ENCODE results near the gene LCN12.
A peak's percentile ranks its signal among the peaks of the same experiment; 100 is the strongest.
"Not testable (repeated sequence)": the region's sequence is repeated elsewhere in the genome, so short reads cannot be mapped to it uniquely, and the experiment has no call there.

Gene LCN12

DNA sequence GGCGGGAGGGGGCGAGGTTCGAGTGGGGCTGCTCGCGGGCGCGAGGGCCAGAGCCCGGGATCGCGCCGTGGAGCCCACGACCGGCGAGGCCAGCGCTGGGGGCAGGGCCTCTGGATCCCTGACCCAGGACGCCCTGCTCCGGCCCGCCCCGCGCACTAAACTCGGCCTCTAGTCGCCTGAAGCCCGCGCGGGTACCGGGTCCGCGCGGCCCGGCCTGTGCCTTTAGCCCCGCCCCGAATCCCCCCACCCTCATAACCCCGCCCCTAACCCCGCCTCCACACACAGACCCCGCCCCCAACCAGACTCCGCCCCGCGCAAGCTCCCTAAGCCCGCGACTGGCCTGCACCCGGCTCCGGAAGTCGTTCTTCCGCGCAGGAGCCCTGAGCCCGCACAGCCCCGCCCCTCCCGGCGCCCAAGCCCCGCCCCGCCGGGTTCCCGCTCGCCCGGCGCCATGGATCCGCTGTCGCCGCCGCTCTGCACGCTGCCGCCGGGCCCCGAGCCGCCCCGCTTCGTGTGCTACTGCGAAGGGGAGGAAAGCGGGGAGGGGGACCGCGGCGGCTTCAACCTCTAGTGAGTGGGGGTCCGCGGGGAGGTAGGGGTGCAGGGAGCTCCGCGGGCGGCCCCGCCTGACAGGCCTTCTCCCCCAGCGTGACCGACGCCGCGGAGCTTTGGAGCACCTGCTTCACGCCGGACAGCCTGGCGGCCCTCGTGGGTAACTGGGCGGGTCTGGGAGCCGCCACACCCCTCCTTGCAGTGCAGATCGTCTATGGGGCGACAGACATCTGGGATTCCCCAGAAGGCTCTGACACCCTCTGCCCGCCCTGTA is 40.1 kb downstream of the LCN12 start, which contains the start of gene PAXX:
PAXX (plus strand) TSS at position 430 of the 826 bp plus-strand sequence; CDS start at position 452, 22 bp downstream.
- DNase-seq: peak; percentile 86

DNA sequence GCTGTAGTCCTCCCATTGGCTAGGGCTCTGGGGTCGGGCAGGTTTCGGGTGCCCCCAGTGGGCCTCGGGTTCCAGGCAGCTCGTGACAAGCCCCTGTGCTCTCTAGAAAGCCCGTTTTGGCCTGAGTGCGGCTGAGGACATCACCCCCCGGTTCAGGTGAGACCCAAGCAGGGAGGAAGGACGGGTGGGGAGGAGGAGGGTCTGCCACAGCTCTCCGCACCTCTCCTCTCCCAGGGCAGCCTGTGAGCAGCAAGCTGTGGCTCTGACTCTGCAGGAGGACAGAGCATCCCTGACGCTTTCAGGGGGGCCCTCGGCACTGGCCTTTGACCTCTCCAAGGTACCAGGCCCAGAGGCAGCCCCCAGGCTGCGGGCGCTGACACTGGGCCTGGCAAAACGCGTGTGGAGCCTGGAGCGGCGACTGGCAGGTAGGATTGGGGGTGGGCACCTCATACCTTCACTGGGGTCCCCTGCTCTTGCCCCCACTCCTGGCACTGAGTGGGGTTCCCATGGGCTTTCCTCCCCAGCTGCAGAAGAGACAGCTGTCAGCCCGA is 40.8 kb downstream of the LCN12 start:
- DNase-seq: no peak

- no peak for DNase-seq
Measured at GRCh38 chr9:136994180-136994887, 42.3 kb downstream of the LCN12 start.

GRCh38 chr9:136994888-136995230 is 42.8 kb downstream of the LCN12 start:
- DNase-seq: no peak

GRCh38 chr9:136995362-136995761 is 43.3 kb downstream of the LCN12 start:
- no peak for DNase-seq

GRCh38 chr9:136995772-136996311 is 43.8 kb downstream of the LCN12 start:
- no peak for DNase-seq

DNA sequence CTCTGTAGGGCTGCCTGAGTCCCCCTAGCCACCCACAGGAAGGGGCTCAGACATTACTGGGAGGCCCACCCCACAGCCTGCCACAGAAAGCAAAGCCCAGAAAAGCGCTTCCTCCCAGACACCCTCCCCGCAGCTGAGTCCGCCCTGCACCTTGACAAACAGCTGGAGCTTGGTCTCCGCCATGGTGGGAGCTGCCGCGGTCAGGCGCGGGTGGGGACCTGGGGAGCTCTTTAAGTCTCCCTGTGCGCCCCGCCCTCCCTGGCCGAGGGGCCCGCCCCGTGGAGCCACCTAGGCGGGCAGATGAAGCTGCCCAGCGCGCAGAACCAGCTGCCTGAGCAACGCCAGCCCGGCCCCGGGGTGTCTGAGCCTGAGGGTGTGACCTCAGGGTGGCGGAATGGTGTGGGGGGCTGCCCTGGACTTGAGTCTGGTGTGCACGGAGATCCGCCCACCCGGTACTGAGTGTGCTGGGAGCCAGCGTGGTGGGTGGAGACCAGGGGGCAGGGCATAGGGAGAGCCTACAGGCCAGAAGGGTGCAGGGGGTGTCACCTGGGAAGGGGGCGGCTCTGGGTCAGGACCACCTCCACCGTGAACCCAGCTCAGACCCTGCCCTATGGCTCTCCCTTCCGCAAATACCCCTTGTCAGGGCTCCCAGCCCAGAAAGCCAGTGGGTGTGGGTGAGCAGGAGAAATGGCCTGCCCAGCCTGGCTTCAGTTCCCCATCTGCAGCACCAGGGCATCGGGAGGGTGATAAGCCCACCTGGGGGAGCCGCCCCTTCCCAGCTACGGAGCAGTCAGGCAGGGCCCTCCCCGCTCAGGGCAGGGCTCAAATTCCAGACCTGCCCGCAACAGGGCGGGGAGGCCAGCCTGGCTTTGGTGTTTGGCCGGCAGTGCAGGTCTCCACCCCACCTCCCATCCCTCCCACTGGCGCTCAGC is 44.6 kb downstream of the LCN12 start, which contains the start of gene CLIC3:
CLIC3 (minus strand) TSS at position 208 of the 932 bp plus-strand sequence; CDS start at position 183, 25 bp downstream.
- DNase-seq: peak; percentile 39

DNA sequence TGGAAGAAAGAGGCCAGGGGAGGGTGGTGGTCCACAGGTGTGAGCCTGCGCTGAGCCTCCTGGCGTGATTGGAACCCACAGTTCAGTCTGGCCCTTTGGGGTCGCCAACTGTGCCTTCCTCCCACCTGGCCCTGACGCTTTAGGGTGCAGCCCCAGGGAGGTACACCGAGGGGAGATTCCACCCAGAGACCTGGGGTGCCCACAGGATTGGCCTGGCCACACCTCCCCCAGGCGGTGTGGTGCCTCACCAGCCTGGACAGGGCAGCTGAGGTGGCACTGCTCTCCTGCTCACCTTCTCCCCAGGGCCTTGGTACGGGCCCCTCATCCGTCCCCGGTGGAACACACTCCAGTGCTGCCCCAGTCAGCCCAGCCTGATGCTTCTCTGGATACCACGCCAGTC is 45.3 kb downstream of the LCN12 start:
- no peak for DNase-seq

- DNase-seq: no peak
Measured at GRCh38 chr9:136997830-136998234, 45.8 kb downstream of the LCN12 start.

- no peak for DNase-seq
Measured at GRCh38 chr9:137000177-137000930, 48.3 kb downstream of the LCN12 start.

GRCh38 chr9:137001857-137002645 is 50.0 kb downstream of the LCN12 start:
- no peak for DNase-seq

DNA sequence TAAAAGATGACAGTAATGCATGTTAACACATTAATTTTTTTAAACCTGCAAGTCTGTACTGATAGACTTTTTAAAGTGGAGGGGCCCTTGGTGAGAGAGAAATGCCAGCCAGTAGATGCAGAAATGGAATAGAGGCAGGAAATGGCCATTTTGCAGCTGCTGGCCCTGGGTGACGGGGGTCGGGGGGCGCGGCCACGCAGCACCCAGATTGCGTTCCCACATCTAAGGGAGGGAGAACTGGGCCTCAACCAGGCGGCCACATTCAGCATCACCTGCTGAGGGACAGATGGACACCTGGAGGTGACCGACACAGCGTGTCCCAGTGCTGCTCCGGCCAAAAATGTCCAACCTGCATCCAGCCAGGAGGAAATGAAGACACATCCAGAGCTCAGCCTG is 50.6 kb downstream of the LCN12 start:
- DNase-seq: no peak

DNA sequence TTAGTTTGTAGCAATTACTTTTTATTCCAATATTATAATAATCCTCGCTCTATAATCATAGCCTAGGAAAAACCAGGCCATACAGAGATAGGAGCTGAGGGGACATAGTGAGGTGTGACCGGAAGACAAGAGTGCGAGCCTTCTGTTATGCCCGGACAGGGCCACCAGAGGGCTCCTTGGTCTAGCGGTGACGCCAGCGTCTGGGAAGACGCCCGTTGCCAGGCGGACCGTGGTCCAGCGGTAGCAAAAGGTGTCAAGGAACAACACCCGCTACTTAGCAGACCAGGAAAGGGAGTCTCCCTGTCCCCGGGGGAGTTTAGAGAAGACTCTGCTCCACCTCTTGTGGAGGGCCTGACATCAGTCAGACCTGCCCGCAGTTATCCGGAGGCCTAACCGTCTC is 52.2 kb downstream of the LCN12 start:
- DNase-seq: not testable (repeated sequence)

Measured in effector CD8-positive, alpha-beta T cell (primary cell).